Measurements from ENCODE around the gene TMEM181.

Gene TMEM181

DNA sequence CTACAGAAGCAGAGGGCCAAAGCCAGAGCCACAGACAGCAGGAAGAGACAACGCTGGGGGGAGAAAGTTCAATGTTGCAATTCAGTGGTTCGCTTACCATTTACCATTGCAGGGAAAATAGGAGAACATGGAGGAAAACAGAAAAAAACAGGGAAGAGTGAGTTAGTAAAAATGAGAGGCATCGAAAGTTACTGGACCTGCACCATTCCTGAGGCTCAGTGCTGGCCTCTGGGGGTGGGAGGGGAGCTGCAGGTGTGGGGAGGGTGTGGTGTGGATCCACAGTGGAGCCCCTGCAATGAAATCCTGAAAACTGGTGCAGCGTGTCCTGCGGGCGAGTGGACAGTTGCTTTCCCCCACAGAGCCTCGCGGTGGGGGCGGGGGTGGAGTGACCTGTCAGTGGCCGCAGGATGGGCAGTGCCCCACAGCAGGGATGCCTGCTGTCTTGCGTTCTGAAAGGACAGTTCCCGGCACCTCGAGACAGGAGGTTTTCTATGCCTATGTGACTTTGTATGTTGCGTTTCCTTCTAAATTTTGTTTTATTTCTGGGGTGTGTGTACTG lies 5.7 kb downstream of the TMEM181 start:
- no peak for DNase-seq

DNA sequence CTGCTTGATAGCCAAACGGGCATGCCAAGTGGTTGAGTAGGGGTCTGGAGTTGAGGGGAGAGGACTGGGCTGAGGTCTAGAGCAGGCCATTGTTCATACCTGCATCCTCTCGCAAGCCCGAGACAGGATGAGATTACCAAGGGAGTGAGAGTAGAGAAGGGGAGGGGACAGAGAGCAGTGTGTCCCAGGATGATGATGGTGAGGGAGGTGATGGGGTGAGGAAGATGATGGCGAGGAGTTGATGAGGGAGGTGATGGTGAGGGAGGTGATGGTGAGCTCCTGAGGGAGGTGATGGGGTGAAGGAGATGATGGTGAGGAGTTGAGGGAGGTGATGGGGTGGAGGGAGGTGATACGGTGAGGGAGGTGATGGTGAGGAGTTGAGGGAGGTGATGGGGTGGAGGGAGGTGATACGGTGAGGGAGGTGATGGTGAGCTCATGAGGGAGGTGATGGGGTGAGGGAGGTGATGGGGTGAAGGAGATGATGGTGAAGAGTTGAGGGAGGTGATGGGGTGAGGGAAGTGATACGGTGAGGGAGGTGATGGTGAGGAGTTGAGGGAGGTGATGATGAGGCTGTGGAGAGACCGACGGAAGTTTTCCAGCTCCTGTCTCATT lies 6.4 kb downstream of the TMEM181 start:
- no peak for DNase-seq

DNA sequence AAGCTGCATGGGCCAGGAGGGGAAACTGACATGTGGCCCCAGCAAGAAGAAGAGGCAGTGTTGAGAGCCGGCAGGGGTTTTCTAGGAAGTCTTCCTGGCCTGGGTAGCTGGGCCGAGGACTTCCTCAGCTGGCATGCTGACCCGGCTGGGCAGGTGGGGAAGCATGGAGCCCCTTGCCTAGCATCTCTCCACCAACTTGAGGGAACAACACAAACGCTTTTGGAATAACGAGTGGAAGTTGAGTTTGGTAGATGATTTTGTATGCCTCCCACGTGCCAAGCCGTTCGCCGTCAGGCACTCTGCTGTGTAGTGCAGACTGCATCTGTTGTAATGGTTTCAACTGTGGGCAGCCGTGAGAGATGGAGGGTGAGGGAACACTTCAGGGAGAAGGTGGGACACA lies 7.3 kb downstream of the TMEM181 start:
- DNase-seq, result no peak

DNA sequence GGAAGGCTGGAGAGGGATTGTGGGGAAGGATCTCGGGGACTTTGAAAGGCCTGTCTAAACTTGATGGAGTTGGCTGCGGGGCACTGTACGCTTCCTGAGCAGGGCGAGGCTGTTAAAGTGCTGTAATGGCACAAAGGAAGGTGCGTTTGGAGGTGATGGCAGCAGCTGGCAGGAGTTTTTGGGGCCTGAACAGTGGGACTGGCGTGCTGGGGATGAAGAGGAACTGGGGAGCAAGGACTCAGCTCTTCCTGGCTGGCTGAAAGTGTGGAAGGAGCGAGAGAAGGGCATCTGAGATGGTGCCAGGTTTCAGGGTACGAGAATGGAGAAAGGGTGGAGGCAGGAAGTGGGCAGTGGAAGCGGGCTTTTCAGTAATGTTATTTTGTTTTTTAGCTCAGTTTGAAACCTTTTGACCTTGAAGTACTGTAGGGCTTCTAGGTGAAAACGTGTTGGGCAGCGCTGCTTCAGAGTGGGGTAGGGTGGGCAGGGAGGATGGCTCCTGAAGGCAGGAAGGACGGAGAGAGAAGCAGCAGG lies 8.0 kb downstream of the TMEM181 start:
- DNase-seq, result no peak

DNA sequence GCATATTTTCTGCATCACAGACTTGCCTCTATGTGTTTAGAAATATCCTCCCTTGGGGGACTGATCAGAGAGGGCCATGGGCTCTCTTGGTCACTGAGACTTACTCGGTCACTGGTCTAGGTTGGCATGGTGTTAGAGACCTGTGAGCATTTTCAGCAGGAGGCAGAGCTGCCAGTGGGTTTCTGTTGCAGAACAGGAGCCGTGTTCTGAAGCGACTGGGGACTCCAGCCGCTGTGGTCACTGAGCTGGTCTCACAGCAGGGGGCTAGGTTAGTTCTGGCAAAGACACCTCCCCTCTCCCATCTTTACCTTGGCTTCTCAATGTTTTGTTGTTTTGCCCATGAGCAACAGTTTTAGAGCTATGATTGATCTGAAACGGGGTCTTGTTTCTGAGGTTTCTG lies 8.7 kb downstream of the TMEM181 start:
- DNase-seq, result no peak

DNA sequence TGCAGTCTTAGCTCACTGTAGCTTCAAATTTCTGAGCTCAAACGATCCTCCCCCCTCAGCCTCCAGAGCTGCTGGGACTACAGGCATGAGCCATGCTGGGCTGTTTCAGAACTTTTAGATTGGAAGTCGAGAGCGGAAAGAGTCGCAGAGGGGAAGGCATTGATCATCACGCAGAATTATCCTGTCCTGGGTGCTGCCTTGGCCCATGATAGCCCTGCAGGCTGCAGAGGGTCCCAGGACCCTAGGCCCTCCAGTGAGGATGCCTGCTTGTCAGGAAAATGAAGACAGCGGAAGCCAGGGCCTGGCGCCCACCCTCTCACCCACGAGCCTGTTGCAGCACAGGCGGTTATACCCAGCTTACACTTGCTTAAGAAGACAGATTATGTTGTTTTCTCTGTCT lies 9.1 kb downstream of the TMEM181 start:
- DNase-seq, result no peak

DNA sequence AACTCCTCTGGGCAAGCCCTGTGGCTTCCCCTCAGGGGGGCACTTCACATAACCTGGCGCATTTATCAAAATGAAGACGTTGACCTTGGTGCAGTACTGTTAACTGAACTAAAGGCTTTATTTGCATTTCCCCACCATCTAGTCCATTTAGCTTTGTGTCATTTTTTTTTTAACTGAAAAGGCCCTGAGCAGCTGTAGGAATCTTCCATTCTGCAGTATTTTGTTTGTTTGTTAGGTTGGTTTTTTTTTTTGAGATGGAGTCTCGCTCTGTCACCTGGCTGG lies 10.7 kb downstream of the TMEM181 start:
- no peak for DNase-seq

DNA sequence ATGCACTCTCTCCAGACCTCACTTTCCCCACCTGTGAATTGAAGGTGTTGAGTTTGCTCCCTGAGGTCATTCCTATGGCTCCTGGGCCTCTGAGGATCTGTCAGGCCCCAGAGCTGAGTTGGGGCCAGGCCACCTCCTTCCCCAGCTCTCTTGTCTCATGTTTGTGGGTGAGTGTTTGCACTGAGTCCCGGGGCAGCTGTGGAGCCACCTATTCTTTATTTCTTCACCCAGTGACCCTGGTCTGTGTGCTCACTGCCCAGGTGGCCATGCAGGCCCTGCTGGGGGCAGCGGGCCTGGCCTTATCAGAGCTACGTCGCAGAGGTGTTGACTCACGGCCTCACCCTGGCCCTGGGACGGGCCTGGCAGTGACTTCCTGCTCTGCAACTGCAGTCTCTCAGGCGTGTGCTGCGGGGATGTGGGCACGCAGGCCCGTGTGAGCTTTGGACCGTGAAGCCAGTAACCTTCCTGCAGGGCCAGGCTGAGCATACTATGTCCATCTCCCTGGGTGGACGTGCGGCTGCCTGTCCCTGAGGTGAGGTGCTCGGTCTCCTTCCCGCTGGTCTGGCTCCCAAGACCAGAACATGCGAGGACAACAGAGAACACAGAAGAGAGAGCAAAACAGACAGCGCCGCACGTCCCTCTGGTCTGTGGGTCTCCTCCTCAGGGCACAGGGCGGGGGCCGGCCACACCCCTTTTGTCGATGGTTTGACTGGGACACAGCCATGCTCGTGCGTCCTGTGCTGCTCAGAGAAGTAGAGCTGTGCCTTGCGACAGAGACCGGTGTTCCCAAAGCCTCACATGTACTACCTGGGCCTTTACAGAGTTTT lies 12.1 kb downstream of the TMEM181 start:
- no peak for DNase-seq

DNA sequence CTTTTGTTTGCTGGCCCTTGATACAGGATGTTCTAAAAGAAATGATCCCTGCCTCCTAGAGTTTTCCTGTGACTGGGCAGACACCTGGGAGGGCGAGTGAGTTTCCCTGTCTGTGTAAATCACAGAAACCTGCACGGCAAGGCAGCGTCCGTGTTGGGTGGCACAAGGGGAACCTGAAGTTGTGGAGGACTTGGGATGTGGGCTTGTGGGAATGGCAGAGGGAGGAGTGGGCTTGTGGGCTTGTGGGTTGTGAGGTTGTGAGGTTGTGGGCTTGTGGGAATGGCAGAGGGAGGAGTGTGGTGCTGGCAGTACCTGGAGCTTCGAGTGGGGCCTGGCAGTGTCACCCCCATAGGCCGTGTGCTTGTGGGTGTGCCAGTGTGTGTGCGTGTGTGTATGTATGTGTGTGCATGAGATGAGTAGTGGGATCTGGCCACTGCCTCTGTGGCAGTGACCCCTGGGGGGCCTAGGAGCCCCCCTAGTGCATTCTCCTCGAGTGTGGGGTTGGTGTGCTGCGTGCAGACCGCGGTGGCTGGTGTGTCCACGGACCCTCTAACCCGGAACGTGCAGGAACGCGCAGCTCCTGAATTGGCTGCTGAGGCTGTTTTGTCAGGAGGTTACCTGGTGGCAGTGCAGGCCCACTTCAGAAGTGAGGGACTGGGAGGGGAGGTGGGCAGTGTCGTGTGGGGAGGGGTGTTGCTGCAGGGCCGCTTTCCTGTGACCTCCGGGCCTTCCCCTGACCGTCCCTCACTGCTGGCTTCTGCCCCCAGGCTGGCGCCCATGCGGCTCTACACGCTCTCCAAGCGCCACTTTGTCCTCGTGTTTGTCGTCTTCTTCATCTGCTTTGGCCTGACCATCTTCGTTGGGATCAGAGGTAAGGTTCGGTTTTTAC lies 13.0 kb downstream of the TMEM181 start:
- DNase-seq, result no peak

DNA sequence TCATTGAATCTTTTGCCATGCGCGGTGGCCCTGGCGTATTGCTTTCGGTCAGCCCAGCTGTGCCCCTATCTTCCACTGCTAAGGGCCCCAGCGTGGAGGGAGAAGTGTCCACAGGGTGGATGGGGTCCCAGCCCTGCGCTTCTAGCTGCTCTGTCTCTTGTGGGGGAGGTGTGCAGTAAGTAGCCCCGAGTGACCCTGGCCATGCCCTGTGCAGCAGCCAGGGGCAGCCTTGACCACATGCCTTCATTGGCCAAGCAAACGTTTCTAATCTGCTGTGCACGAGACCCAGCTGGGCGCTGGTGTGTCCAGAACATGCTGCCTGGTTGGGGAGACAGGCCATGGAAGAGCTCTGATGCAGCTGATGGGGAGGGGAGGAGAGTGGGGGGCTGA lies 13.6 kb downstream of the TMEM181 start:
- DNase-seq, result no peak

DNA sequence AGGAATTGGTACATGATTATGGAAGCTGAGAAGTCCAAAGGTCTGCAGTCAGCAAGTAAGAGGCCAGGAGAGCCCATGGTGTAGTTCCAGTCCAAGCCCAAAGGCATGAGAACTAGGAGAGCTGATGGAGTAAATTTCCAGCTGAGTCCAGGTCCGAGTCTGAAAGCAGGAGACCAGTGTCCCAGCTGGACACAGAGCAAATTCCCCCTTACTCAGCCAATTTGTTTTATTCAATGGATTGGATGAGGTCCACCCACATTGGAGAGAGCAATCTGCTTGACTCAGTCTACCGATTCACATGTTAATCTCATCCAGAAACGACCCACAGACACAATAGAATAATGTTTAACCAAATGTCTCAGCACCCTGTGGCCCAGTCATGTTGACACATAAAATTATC lies 14.9 kb downstream of the TMEM181 start:
- DNase-seq, result no peak

DNA sequence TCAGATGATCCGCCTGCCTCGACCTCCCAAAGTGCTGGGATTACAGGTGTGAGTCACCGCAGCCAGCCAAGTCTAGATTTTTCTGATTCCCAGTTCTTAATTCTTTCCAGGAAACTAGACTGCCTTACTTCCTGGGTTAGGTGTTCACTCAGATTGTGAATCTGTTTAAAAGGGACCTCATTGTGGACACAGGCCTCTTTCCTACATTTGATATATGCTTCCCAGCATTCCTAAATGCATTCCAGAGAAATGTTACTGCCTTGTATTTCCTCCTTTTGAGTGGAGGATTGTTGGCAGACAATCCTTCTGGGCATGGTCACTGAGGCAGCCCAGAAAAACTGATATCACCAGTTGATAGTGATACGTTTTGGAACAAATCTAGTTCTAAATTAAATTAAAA lies 15.7 kb downstream of the TMEM181 start:
- DNase-seq, result no peak

DNA sequence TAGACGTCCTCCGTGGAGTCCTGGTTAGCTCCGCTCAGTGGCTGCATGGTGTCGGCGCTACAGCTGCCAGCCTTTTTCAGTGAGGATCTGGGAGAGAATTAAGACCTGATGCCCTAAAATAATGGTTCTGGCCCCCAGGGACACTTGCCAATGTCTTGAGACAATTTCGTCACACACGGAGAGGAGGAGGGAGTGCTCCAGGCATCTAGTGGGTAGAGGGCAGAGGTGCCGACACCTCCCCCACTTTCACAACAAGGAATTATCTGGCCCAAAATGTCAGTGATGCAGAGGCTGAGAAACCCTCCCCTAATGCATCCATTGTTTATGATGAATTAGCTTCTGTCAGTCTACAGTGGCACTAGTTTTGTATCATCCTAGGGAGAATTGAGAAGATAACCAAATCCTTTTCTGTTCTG lies 24.4 kb downstream of the TMEM181 start:
- DNase-seq, result no peak

DNA sequence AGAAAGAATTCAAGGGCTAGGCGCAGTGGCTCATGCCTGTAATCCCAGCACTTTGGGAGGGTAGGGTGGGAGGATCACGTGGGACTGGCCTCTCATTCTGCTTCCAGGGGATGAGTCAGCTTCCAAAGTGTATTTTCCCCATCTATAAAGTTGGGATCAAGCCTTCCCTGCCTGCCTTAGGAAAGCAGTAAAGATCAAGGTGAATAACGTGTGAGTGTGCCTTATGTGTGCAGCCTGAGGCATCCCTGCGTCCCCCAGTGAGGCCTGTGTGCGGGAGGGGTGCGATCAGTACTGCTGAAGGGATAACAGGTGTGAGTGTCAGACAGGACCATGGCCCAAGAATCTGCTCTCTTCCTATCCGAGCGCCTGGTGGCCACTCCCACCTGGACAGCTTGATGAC lies 26.8 kb downstream of the TMEM181 start:
- no peak for DNase-seq

DNA sequence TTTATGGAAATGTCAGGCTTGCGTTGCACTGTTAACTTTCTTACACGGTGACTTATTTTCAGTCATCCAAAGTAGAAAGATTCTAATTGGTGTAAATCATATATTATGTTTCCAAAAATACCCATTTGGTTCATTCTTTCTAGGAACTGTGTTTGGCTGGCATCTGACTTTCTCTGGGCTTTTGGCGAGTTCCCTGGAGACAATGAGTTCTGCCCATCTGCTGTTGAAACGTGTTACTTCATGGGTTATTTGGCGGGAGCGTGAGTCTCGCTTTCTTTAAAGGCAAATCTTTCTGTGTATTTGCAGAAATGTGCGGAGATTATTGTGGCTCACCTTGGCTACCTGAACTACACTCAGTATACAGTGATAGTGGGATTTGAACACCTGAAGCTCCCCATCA lies 29.5 kb downstream of the TMEM181 start:
- no peak for DNase-seq

DNA sequence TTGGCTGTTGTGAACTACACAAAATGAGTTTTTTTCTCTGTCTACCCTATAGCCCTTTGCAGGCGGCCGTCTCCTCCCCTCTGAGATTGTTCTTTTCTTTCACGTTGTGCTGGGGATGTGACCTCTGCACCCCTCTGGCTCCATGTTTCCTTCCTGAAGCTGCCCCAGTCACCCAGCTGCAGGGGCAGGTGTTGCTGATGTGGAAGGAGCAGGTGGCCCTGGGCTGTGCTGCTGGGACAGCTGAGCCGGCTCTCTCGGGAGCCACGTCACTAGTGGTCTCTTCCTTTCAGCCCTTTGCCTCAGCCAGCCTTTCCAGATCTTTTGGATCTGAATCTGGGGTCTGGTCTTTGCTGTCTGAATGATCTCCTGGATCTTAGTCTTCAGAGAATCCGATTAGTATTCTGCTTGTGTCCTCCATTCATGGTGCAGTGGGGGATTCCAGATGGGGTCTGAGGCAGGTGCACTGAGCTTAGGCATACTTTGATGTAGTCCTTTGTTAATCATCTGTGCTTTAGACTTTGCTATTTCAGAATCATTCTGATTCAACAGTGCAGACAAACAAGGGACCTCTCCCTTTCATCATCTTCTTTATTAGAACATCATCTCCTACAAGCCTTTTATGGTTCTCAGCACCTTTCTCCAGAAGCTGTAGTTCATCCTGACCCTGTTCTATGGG lies 31.4 kb downstream of the TMEM181 start:
- no peak for DNase-seq

DNA sequence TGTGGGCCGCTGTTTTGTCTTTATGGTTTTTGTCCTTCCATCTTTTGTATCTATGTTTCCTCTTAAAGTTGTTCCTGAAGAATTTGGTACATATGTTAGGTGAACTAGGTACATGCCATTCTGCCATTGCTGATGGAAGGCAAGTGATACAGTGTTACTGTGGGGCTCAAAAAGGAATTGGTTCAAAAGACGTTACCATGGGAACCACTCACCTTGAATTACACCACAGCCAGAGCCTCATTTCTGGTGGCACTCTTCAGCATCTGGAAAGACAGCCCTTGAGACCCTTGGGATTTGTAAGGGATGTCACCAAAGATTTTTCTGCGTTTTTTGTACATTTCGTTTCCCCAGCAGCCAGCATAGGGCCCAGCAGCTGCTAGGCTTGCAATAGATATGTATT lies 31.9 kb downstream of the TMEM181 start:
- no peak for DNase-seq

DNA sequence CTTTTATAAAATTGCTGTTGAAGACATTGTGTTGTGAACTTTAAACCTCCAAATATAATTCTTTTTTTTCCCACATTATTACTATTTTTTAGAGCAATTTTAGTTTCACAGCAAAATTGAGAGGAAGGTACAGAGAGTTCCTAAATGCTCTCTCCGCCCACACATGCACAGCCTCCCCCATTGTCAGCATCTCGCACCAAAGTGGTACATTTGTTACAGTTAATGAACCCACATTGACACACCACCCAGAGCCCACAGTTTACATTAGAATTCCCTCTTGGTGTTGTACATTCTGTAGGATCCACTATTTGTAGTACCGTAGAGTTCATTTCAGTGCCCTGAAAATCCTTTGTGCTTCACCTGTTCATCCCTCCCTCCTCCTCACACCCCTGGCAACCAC lies 33.8 kb downstream of the TMEM181 start:
- DNase-seq, result no peak

DNA sequence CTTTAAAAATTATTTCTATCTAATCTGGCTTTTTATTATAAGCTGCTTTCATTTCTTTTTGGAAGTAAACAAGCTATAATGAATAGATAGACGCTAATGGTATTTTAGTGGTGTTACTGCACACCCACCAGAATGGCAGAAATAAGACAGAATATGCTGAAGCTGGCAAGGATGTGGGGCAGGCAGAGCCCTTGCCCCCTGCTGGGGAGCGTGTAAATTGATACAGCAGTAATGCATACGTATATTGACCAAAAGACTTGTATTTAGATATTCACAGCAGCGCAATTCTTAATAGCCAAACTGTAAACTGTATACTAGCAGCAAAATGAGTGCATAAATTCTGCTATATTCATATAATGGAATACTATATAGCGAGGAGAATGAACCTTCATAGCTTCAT lies 35.3 kb downstream of the TMEM181 start:
- DNase-seq, result no peak

DNA sequence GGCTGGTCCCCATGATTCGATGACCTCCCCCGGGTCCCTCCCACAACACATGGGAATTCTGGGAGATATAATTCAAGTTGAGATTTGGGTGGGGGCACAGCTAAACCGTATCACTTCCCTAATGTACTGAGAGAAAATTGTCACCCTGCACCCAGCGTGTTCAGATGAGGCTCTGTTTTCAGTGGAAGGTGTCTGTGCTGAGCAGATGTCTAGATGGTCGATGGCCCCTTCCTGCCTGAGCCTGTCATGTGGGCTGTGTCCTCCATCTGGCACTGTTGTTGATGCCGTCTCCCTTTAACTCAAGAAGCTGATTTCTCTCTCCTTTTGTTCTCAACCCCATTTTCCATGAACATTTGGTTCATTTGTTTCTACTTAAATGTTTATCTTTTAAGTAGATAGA lies 37.0 kb downstream of the TMEM181 start:
- no peak for DNase-seq

DNA sequence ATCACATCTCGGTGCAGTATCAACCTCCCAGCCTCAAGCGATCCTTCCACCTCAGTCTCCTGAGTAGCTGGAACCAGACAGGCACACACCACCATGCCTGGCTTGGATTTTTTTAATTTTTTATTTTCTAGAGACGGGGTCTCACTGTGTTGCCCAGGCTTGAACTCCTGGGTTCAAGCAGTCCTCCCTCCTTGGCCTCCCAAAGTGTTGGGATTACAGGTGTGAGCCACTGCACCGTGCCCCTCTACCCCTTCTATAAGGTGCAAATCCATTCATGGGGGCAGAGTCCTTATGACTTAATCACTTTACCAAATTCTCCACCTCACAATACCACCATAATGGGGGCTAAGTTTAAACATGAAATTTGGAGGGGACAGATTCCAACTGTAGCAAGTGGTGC lies 37.7 kb downstream of the TMEM181 start:
- DNase-seq, result no peak

DNA sequence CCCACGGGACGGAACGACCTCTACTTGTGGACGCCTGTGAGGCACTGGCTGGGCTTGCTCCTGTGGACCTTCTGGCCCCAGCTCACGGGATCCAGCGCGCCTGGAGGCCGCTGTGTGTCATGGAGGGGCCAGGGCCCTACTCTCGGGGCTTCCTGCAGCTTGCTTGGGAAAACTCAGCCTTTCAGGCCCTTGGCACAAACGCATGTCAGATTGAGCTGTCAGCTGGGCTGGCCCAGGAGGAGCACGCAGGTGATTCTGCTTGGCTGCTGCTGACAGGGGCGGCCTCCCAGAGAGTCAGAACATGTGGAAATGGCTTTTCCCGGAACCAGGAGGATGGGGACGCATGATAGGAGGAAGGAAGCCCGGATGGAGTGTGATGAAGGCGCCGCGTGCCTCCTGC lies 39.7 kb downstream of the TMEM181 start:
- no peak for DNase-seq

All from NCI-H2107 (cell line).